CD4-positive, alpha-beta T cell treated with Interleukin-21 for 1 hour (primary cell): ENCODE data around the gene CIDEB.
A peak's percentile ranks its signal among the peaks of the same experiment; 100 is the strongest.

Experiments
- DNase-seq: peaks from one replicate; pipeline ENCODE4 v3.0.0-alpha.2; 2020

CIDEB gene

DNA sequence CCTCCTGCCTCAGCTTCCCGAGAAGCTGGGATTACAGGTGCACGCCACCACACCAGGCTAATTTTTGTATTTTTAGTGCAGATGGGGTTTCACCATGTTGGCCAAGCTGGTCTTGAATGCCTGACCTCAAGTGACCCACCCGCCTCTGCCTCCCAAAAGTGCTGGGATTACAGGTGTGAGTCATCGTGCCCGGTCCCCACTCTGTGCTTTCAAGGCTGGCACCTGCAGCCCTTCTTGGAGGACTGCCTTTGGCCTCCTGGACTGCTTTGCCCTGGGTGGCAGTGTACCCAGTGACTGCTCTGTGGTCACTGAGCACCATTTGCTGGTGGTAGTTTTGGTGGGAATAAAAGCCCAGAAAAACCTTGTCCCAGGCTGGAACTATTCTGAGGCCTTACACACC is 20.8 kb downstream of the CIDEB start:
- no peak for DNase-seq

DNA sequence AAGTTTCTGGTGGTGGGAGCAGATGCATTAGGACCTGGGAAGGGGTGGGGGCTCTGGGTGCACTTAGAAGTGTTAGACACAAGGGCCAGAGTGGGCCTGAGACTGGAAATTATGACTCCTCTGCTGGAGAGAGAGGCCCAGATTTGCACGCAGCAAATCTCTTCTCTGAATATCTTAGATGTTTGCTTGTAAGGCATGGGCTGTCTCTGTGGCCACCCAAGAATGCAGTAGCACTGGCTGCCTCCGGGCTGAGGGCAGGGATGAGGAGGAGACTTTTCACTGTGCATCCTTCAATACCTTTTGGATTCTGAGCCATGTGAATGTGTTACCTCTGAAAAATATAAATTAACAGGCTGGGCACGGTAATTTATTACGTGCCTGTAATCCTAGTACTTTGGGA is 22.4 kb downstream of the CIDEB start:
- no peak for DNase-seq

DNA sequence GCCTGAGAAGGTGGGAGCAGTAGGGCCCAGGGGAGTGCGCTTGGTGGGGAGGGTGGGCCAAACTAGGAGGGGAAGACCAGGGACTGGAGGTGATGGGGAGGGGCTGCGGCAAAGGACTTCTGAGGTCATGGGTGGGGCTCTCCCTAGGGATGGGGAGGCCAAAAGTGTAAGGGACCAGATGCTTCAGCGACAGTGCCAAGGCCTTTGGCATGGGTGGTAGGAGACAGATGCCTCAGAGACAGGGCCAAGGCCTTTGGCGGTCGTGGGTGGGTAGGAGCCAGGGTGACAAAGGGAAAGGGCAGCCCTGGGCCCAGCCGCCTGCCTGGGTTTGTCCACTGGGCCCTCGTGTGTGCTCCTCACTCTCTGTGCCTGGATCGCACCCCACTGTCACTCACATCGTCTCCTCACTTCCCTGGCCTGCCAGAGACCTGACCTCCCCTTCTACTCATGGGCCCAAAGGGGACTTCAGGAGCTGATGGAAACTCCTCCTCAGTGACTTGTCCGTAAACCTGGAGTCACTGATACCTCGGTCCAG is 23.2 kb downstream of the CIDEB start:
- no peak for DNase-seq

DNA sequence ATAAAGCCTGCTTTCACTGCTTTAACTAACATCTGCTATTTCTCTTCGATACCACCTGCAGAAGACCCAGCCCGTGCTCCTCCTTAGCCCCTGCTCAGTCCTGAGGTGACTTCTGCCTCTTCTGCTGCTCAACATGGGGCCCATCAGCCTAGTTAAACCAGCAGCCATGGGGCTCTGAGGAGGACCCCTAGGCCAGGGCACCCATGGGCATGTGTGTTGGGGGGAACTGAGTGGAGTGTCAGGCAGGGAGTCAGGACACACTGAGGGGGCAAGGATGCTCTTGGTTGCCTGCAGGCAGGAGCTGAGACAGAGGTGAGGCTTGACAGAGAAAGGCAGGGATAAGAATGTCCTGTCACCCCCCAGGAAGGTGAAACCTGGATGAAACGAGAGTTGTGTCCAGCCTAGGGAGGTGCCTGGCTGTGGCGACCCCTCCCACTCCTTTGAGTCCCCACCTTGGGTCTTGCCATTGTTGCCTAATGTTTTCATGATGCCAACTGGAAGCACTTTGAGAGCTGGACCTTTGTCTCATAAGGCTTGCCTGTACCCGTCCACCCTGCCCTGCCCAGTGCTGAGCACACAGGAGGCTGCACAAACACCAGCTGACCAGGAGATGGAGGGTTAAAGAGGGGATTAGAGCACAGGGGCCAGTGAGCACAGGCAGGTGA is 23.8 kb downstream of the CIDEB start:
- DNase-seq: no peak

DNA sequence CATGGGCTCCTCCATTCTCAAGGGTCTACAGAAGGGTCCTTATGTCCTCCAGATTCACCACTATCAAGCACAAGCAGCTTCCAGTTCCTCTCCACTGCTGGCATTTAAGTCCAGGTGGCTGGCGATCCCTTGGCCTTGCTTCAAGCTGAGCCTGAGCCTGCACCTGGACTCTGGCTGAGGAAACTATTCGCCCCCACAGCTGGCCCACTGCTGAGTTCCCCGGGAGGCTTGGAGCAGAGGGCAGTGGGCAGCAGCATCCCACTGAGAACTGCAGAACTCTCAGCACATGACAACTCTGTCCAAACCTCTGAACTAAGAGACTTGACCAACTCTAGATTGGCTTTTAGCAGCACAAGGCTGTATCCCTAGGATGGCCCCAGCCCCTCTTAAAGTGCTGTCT is 25.0 kb downstream of the CIDEB start:
- no peak for DNase-seq

DNA sequence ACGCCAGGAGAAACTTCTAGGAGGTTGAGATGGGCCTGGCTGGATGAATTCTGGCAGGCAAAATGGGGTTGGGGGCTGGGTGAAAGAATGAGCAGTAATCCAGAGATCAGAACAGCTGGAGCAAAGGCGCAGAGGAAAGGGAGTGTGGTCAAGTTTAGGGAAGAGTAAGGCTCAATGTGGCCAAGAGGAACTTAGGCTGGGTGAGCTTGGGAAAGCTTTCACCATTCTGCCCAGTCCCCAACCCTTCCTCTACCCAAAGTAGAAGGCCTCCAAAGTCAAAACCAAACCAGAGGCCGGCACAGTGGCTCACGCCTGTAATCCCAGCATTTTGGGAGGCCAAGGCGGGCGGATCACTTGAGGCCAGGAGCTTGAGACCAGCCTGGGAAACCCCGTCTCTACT is 26.1 kb downstream of the CIDEB start:
- no peak for DNase-seq

DNA sequence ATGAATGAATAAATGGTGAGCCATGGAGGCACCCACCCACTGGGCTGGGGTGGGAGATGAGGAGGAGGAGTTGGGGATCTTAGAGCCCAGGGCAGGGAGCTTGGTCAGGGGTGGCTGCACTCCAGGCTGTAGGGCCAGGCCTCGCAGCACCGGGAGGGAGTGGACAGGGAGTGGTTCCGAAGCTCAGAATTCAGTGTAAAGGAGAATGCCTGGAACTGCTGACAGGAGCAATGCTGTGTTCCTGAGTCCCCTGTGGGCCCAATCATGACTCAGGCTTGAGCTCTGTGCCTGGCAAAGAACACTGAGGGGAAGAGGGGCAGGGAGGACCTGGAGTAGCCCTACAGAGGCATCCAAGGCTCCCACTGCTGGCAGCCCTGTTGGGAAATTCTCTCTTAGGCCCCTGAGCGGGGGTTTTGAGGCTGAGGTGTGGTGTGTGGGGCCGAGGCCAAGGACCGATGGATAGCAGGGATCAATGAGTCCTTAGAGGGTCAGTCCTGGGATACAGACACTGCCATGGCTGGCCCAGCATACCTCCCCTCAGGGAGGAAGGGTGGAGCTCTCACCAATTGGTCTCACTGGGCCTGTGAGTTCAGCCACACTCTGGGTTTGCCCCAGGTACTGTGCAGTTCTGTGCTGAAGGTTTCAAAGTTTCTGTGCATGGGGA is 26.8 kb downstream of the CIDEB start:
- no peak for DNase-seq

DNA sequence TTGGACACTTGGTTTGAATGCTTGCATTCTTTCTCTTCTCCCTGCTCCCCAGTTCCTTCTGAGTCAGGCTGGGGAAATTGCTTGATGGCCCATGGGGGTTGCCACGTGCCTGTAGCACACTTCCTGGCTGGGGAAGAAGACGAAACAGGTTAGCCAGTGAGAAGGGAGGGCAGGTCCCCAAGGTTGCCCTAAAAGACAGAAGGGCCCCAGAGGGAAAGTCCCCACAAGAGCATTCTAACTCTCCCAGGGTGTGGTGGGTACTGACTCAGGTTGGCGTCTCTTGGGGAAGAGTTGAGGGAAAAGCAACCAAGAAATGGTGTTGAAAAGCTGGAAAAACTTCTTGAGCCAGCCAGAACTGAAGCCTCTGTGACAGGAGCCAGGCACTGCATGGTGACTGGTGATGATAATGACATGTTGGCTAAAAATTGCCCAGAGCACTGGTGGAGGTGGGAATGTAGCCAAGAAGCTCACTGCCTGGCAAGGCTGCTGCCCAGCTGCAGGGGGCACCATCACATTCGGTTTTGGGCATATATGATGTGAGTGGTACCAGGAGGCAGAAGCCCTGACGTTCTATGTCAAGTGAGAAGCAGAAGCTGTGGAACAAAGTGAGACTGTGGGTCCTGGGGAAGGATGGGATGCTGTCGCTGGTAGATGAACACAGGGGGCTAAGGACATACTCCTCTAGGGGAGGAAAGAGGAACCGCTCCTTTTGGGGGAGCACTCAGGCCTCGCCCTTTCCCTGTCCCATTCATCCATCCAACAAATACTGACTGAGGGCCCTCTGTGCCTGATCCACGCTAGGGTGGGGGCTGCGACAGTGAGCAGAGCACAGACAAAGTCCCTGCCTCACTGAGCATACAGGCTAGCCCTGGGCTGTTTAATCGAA is 28.2 kb downstream of the CIDEB start:
- DNase-seq: peak; percentile 72

DNA sequence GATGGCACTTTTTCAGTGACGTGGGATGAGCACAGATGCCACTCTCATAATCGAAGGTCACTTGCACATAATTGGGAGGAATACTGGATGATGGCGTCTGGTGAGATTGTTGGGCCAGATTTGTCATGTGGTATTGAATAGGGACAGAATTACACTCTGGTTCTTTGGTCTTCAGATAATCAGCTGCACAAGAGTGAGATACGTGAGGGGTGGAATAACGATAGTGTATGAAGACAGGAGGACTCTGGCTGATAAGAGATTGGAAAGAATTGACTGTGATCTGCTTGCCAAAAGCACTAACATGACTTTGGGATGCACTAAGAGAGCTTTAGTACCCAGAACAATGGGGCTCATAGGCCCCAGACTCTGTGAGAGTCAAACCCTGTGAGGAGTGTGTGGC is 29.4 kb downstream of the CIDEB start:
- no peak for DNase-seq

DNA sequence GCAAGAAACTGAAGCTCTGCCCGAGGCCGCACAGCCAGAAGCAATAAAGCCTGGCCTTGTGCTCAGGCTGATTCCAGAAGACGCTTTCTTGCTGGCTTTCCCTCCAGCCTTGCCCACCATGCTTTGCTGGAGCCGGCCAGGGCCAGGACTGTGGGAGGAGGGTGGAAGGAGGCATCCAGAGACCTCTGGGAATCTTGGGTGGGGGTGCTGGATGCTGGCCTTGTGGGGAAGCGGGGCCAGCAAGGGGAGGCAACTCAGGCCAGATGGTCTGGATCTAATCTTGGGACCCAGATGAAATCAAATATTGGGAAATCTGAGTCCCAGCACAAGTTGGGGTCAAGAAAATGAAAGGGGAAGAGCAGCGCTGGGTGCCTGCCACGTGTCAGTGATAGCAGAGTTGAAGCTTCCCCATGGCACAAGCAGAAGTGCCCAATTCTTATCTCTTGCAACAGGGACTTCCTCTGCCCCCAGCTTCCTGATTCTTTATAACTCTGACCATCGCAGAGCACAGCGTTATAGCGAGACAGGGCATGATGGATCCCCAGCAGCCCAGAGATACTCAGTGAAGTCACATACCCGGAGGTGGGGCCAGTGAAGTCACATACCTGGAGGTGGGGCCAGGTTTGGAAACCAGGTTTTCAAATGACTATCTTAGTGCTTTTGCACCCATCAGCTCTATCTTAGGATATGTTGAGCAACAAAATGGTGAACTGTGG is 30.0 kb downstream of the CIDEB start:
- no peak for DNase-seq

DNA sequence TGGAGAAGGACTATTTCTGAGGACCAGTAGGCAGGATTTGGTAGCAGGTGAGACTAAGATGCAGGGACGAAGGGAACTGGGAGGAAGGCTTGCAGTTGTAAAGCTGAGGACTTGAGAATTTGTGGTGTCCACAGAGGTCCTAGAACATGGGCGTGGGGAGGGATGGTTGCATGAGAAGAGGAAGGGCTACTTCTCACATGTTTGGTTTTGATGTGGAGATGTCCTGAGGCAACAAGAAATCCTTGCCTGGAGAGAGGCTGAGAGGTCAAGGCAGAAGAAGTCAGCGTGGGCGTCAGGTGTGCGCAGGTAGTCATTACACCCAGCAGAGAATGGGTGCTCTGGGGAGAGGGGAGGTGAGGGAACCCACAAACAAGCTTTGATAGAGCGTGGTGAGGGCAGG is 30.7 kb downstream of the CIDEB start:
- no peak for DNase-seq

DNA sequence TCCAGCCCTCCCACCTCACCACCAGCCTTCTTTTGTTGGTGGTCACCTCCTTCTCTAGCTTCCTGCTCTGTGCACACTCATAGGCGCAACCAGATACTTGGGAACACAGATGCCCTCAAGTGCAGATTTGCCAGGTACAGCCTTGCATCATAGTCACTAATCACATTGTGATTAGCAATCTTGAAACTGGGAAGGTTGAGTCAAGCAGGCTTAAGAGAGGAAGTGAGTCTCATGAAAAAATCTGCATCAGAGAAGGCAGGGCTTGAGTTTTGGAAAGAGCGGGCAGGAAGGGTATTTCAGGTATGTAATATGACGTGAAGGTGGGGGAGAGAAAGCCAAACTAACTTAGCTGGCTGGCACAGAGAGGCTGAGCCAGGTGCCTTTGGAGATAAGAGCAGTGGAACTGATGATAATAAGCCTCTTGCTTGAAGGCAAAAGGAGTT is 33.7 kb downstream of the CIDEB start:
- peak; percentile 71 for DNase-seq

DNA sequence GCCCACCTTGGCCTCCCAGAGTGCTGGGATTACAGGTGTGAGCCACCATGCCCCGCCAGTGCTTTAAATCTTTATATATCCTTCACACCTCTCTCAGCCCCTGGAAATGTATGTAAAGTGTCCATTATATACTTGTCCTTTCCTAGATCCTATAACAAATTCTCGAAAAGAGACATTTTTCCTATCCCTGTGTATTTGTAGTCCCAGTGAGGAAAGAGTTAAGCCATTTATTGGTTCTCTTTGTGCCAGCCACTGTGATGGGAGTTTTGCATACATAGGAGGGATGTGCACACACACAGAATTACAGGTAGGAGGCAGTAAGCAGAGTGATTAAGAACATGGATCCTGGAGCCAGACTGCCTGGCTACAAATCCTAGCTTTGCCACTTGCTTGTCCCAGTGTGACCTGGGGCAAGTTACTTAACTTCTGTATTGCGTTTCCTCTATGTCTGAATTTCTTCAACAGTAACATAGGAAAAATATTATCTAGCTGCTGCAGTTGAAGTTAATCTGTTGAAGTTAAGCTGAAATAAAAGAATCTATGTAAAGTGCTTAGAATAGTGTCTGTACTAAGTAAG is 34.3 kb downstream of the CIDEB start:
- DNase-seq: no peak

DNA sequence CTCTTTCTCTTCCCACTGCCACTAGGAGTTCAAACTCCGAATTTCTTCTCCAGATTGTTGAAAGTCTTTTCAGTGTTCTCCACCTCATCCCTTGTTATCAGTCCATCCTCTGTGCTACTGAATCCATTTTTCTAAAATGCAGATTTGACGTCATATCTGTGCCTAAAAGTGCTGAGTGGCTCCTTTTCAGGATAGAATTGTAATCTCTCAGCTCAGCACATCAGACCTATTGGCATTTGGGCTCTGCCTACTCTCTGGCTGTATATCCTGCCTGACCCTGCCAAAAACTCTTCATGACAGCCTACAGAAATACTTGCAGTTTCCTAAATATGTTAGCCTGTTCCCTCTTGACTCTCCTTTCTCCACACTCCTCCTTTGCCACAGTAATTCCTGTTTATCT is 35.3 kb downstream of the CIDEB start:
- DNase-seq: no peak

DNA sequence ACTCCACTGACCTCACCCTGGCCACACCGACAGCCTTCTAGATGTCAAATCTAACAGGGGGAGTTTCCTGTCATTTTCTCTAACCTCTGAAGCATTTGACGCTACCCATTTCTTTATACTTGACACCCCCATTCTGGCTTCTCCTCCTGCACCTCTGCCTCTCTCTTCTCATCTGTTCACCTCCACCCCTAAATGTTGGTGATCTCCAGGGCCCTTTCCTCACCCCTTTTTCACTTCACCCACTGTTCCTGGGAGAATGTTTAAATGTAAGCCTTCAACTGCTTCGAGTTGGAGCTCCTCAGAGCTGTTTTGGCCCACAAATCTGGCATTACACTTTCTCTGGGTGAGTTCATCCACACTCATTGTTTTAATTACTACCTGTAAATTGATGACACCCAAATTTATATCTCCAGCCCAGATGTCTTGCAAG is 35.9 kb downstream of the CIDEB start:
- DNase-seq: no peak

DNA sequence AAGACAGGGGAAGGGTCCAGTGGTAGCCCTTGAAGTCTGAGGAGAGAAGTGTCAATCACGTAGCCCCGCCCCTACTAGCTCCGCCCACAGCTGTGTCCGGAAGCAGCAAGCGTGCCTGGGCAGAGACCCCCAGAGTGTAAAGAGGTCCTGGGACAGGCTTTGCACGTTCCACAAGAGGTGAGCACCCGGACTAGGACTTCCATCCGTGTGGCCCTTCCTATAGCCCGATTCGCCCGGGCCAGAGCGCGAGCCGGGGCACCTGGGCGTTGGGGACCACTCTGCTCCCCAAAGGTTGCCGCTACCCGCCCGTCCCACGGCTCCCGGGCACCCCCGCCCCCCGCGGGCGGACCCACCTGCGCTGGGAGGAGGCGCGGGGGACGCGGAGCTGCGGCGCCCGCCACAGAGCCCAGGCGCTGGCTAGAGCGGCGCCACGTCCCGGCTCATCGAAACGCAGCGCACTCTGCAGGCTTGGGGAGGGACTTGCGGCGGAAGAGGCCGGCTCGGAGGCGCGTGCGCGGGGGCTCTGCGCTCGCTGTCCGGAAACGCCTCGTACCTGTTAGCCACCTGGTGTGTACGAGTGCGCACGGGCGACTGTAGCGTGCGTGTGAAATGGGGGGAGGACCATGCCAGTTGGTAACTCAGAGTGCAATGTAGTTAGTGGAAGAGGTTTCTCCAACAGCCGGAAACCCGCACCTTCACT is 36.5 kb downstream of the CIDEB start, which contains the start of gene RABGGTA:
TSS of gene RABGGTA (minus strand) at position 464 of the 700 bp plus-strand sequence. CDS start 482 bp downstream, outside the sequence.
- peak; percentile 96 for DNase-seq

DNA sequence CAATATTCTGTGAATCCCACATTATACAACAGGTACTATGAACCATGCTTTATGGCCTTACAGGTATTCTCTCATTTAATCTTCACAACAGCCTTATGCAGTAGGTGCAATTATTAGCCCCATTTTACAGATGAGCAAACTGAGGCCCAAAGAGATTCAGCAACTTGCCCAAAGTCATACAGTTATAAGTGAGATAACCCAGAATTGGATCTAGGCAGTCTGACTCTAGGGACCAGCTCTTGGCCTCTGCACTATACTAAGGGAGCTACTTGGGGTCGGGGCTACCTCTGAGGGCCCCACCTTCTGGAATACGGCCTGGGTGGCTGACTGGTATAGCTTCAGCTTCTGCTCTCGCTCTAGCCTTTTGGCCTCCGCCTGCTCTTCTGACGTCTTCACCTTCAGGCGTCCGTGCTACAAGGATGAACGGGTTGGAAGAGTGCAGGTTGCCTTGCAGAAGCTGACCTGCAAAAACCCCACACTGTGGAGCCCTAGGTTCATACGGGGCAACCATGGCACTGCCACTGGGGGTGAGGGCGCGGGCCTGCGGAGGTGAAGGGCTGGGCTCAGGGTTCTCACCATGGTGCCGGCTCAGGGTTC is 37.1 kb downstream of the CIDEB start:
- no peak for DNase-seq

DNA sequence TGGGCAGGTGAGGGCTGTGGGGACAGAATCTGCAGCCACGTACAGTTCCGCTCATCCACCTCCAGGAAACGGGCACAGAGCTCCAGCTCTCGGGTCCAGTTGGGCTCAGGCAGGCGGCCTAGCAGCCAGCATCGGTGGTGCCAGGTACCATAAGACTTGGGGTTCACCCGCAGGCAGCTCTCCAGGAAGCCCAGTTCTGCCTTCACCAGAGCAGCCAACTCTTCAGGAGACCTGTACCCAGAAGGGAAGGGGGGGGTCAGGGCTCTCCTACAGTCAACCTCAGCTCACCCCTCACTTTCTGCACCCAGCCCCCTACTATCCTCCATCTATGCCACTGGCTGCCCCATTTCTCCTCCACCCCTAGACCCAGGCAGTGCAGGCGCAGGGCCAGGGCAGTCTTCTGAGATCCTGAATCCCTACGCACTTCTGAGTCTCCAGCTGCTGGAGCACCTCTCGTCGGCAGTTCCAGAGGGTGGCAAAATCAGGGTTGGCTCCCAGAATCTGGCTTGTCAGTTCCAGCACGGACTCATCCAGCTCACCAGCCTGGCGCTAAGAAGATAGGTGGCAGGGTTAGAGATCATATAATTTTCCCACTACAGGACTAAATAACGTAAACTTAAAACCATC is 37.8 kb downstream of the CIDEB start:
- no peak for DNase-seq

DNA sequence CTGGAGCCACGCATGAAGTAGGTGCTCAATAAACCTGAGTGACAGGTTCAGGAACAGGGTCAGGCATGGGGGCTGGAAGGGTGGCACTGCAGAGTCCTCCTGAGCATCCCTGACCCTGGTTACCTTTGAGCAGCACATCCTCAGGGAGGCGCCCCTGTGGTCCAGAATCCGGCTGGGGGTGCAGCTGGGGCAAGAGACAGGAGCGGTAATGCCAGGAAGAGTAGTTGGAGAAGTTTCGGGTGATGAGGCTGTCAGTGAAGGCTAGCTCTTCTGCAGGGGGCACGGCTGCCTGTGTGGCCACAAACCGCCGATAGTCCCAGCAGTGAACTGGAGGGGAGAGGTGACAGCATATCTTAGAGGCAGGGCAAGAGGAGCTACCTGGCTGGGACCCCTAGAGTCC is 38.4 kb downstream of the CIDEB start:
- DNase-seq: no peak

DNA sequence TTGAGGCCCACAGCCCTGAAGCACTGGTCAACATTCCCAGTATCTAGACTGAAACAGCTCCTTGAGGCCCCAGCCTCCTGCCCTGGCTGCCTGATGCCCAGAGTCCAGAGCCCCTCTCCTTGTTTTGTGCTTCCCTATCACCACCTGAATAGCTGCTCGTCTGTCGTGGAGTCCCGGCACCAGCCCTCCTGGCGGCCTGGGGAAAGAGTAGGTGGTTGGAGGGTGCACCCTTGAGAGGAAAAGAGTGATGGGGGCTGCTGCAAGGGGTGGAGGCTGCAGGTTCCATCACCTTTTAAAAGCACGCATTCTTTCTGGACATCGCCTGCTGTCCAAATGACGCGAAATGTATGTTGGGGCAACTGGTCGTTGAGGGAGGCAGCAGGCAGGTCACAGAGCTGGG is 39.6 kb downstream of the CIDEB start:
- DNase-seq: no peak

DNA sequence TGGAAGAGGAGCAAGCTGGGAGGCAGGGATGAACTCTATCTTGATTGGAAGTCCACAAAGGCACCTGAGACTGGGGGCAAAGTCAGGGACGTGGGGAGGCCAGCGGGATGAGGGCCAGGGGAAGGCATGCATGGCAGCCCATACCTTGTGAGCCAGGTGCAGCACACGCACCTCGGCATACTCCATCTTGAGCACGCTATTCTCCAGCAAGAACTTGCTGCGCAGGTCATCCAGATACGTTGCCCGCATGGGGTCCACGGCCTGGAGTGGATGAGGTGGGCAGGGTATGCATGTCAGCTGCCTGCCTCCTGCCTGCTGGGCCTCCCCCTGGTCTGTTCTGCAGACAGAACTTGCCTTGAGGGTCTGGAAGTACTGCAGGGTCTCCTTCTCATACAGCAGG is 40.3 kb downstream of the CIDEB start:
- no peak for DNase-seq
